ENCODE measurements around the gene TMCO5A. TPM values are rescaled to one million over a fixed set of nuclear protein-coding genes. Genes with fewer than 3 reads are reported as not detected.

TMCO5A gene
- not detected in 2 replicates for total RNA-seq

GRCh38 chr15:37934340-37934739 lies at the start of gene TMCO5A:
Gene TMCO5A, plus strand, starts transcription at chr15:37934640. Its CDS starts 1,684 bp downstream, at chr15:37936324.

All from hair follicular keratinocyte (primary cell).